Skeletal muscle satellite cell (primary cell): Measurements from ENCODE around the gene HABP2.

ENCODE experiments used
- H3K27me3 ChIP-seq: 2 replicates; pipeline ENCODE4 v1.7.0; 2013; ENCODE audit warnings: low read length; ENCODE audit not compliant: control insufficient read depth, insufficient read depth
- H3K36me3 ChIP-seq: 2 replicates; pipeline ENCODE4 v1.7.0; 2013; ENCODE audit warnings: mild to moderate bottlenecking, control low read depth, low read length; ENCODE audit not compliant: insufficient read depth
- H3K4me1 ChIP-seq: 2 replicates; pipeline ENCODE4 v1.7.0; 2013; ENCODE audit warnings: low read length; ENCODE audit not compliant: control insufficient read depth, insufficient read depth
- H3K4me2 ChIP-seq: 2 replicates; pipeline ENCODE4 v1.7.0; 2013; ENCODE audit warnings: mild to moderate bottlenecking, low read length
- H3K4me3 ChIP-seq: 2 replicates; pipeline ENCODE4 v1.7.0; 2013; ENCODE audit warnings: low read length
- H3K9ac ChIP-seq: 2 replicates; pipeline ENCODE4 v1.7.0; 2013; ENCODE audit warnings: mild to moderate bottlenecking, low read depth, low read length, moderate library complexity
- H3K9me3 ChIP-seq: replicated peaks from 2 replicates; pipeline ENCODE4 v1.7.0; 2013; ENCODE audit warnings: mild to moderate bottlenecking, control low read depth, low read length

Gene HABP2

GRCh38 chr10:113543107-113543955 lies 9.5 kb upstream of the HABP2 start:
- H3K9ac ChIP-seq = no peak overlapping the region
- no peaks in the 10 kb centered on the region for H3K27me3 ChIP-seq
- no peaks in the 10 kb centered on the region for H3K36me3 ChIP-seq
- H3K4me1 ChIP-seq = no peaks in the 10 kb centered on the region
- no peaks in the 10 kb centered on the region for H3K9me3 ChIP-seq
- H3K4me3 ChIP-seq = no peak overlapping the region
- H3K4me2 ChIP-seq = no peak overlapping the region

GRCh38 chr10:113544392-113544791 lies 8.5 kb upstream of the HABP2 start:
- no peak overlapping the region for H3K4me3 ChIP-seq
- H3K4me1 ChIP-seq = no peaks in the 10 kb centered on the region
- H3K27me3 ChIP-seq = no peaks in the 10 kb centered on the region
- no peaks in the 10 kb centered on the region for H3K36me3 ChIP-seq
- H3K9me3 ChIP-seq = no peaks in the 10 kb centered on the region
- H3K9ac ChIP-seq = no peak overlapping the region
- H3K4me2 ChIP-seq = no peak overlapping the region

GRCh38 chr10:113547426-113547825 lies 5.4 kb upstream of the HABP2 start:
- H3K36me3 ChIP-seq = no peaks in the 10 kb centered on the region
- H3K27me3 ChIP-seq = no peaks in the 10 kb centered on the region
- no peaks in the 10 kb centered on the region for H3K4me1 ChIP-seq
- no peak overlapping the region for H3K9ac ChIP-seq
- H3K9me3 ChIP-seq = no peaks in the 10 kb centered on the region
- H3K4me3 ChIP-seq = no peak overlapping the region
- no peak overlapping the region for H3K4me2 ChIP-seq

GRCh38 chr10:113549856-113550255 lies 3.0 kb upstream of the HABP2 start:
- H3K27me3 ChIP-seq = no peaks in the 10 kb centered on the region
- no peaks in the 10 kb centered on the region for H3K4me1 ChIP-seq
- H3K4me2 ChIP-seq = no peak overlapping the region
- H3K9ac ChIP-seq = no peak overlapping the region
- H3K4me3 ChIP-seq = no peak overlapping the region
- H3K9me3 ChIP-seq = no peaks in the 10 kb centered on the region
- H3K36me3 ChIP-seq = no peaks in the 10 kb centered on the region

GRCh38 chr10:113550365-113550764 lies 2.5 kb upstream of the HABP2 start:
- Histone ChIP-seq H3K36me3 (no peaks in the 10 kb centered on the region), H3K9ac (no peak overlapping the region), H3K9me3 (no peaks in the 10 kb centered on the region), H3K4me2 (no peak overlapping the region), H3K4me1 (no peaks in the 10 kb centered on the region), H3K27me3 (no peaks in the 10 kb centered on the region), H3K4me3 (no peak overlapping the region)

GRCh38 chr10:113552014-113552413 lies 839 bp upstream of the HABP2 start:
- no peaks in the 10 kb centered on the region for H3K27me3 ChIP-seq
- H3K36me3 ChIP-seq = no peaks in the 10 kb centered on the region
- no peak overlapping the region for H3K4me3 ChIP-seq
- H3K4me1 ChIP-seq = no peaks in the 10 kb centered on the region
- no peak overlapping the region for H3K4me2 ChIP-seq
- H3K9me3 ChIP-seq = no peaks in the 10 kb centered on the region
- H3K9ac ChIP-seq = no peak overlapping the region

- no peaks in the 10 kb centered on the region for H3K4me1 ChIP-seq
- H3K9me3 ChIP-seq = no peaks in the 10 kb centered on the region
- H3K4me3 ChIP-seq = no peak overlapping the region
- no peaks in the 10 kb centered on the region for H3K36me3 ChIP-seq
- H3K27me3 ChIP-seq = no peaks in the 10 kb centered on the region
- H3K9ac ChIP-seq = no peak overlapping the region
- H3K4me2 ChIP-seq = no peak overlapping the region
Measured at GRCh38 chr10:113553149-113553548, 296 bp downstream of the HABP2 start.

- H3K4me1 ChIP-seq = no peaks in the 10 kb centered on the region
- H3K36me3 ChIP-seq = no peaks in the 10 kb centered on the region
- H3K27me3 ChIP-seq = no peaks in the 10 kb centered on the region
- H3K4me3 ChIP-seq = no peak overlapping the region
- H3K4me2 ChIP-seq = no peak overlapping the region
- H3K9me3 ChIP-seq = no peaks in the 10 kb centered on the region
- H3K9ac ChIP-seq = no peak overlapping the region
Measured at GRCh38 chr10:113554214-113554613, 1.4 kb downstream of the HABP2 start.

GRCh38 chr10:113555245-113555644 lies 2.4 kb downstream of the HABP2 start:
- Histone ChIP-seq H3K9me3 (no peaks in the 10 kb centered on the region), H3K4me2 (no peak overlapping the region), H3K4me1 (no peaks in the 10 kb centered on the region), H3K36me3 (no peaks in the 10 kb centered on the region), H3K4me3 (no peak overlapping the region), H3K27me3 (peaks cover under 1% of the 10 kb centered on the region), H3K9ac (no peak overlapping the region)

- Histone ChIP-seq H3K27me3 (peaks cover 2% of the 10 kb centered on the region), H3K4me3 (no peak overlapping the region), H3K9me3 (no peaks in the 10 kb centered on the region), H3K4me1 (no peaks in the 10 kb centered on the region), H3K4me2 (no peak overlapping the region), H3K9ac (no peak overlapping the region), H3K36me3 (no peaks in the 10 kb centered on the region)
Measured at GRCh38 chr10:113555751-113556150, 2.9 kb downstream of the HABP2 start.

- no peak overlapping the region for H3K9ac ChIP-seq
- peaks cover 2% of the 10 kb centered on the region for H3K27me3 ChIP-seq
- no peaks in the 10 kb centered on the region for H3K4me1 ChIP-seq
- H3K4me3 ChIP-seq = no peak overlapping the region
- no peaks in the 10 kb centered on the region for H3K36me3 ChIP-seq
- H3K4me2 ChIP-seq = no peak overlapping the region
- H3K9me3 ChIP-seq = no peaks in the 10 kb centered on the region
Measured at GRCh38 chr10:113557424-113557862, 4.6 kb downstream of the HABP2 start.

GRCh38 chr10:113557903-113558321 lies 5.1 kb downstream of the HABP2 start:
- peaks cover 2% of the 10 kb centered on the region for H3K27me3 ChIP-seq
- H3K4me2 ChIP-seq = no peak overlapping the region
- H3K9me3 ChIP-seq = no peaks in the 10 kb centered on the region
- no peaks in the 10 kb centered on the region for H3K36me3 ChIP-seq
- no peak overlapping the region for H3K4me3 ChIP-seq
- H3K4me1 ChIP-seq = no peaks in the 10 kb centered on the region
- no peak overlapping the region for H3K9ac ChIP-seq
